Parathyroid adenoma (tissue), 2 donors: Measurements from ENCODE around the gene COQ8A.

ENCODE experiments used
- H2AFZ ChIP-seq: fragments of 300-600 bp; sonication (generic); one replicate; pipeline ENCODE4 v1.7.0; 2017; ENCODE audit warnings: antibody characterized with exemption, mild to moderate bottlenecking
- H3K27ac ChIP-seq: fragments of 300-600 bp; sonication (generic); one replicate; pipeline ENCODE4 v1.7.0; 2017
- H3K27me3 ChIP-seq: fragments of 300-600 bp; sonication (generic); one replicate; pipeline ENCODE4 v1.7.0; 2017; ENCODE audit warnings: low read length; ENCODE audit not compliant: control insufficient read depth, insufficient read depth
- H3K36me3 ChIP-seq: fragments of 300-600 bp; sonication (generic); one replicate; pipeline ENCODE4 v1.7.0; 2017; ENCODE audit warnings: low read length; ENCODE audit not compliant: control insufficient read depth, insufficient read depth
- H3K4me1 ChIP-seq: fragments of 300-600 bp; sonication (generic); one replicate; pipeline ENCODE4 v1.7.0; 2017; ENCODE audit warnings: control low read depth
- H3K4me2 ChIP-seq: fragments of 300-600 bp; sonication (generic); one replicate; pipeline ENCODE4 v1.7.0; 2017; ENCODE audit warnings: low read length
- H3K4me3 ChIP-seq: fragments of 300-600 bp; sonication (generic); one replicate; pipeline ENCODE4 v1.7.0; 2017; ENCODE audit warnings: low read depth, low read length
- H3K79me2 ChIP-seq: fragments of 300-600 bp; sonication (generic); one replicate; pipeline ENCODE4 v1.7.0; 2017; ENCODE audit warnings: control low read depth
- H3K9ac ChIP-seq: fragments of 300-600 bp; sonication (generic); one replicate; pipeline ENCODE4 v1.7.0; 2017; ENCODE audit warnings: mild to moderate bottlenecking
- H3K9me3 ChIP-seq: fragments of 300-600 bp; sonication (generic); one replicate; pipeline ENCODE4 v1.7.0; 2017; ENCODE audit warnings: low read length; ENCODE audit not compliant: control insufficient read depth
- TF ChIP-seq, protein P1 (sequence below): fragments of 300-600 bp; sonication (generic); IDR thresholded peaks from one replicate; pipeline ENCODE4 v1.7.0; 2017; ENCODE audit warnings: antibody characterized with exemption, mild to moderate bottlenecking
- donor health status: primary hyperparathyroidism.

Gene COQ8A

DNA sequence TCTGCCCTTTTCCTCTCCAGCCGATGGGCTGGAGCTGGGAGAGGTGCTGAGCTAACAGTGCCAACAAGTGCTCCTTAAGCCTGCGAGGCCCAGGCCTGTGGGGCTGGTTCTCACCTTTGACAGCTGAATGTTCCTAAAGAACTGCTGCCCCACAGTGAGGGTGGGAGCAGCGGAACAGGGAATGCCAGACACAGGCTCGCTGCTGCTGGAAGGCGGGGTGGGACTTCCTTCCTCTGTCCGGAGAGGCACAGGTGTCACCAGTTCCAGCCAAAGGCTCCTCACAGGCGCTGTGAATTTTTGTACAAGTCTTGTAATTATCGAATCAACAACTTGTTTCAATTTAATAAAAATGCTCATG, 47.1 kb downstream of the COQ8A start:
- Histone ChIP-seq H3K9me3 (no peaks in the 10 kb centered on the region), H3K4me2 (no peak overlapping the region), H3K27me3 (no peaks in the 10 kb centered on the region), H3K9ac (no peak overlapping the region), H3K4me3 (no peak overlapping the region), H3K36me3 (no peaks in the 10 kb centered on the region), H3K4me1 (peaks cover 4% of the 10 kb centered on the region), H3K27ac (no peak overlapping the region), H2AFZ (no peak overlapping the region), H3K79me2 (no peaks in the 10 kb centered on the region)
- TF ChIP-seq, protein P1, sequence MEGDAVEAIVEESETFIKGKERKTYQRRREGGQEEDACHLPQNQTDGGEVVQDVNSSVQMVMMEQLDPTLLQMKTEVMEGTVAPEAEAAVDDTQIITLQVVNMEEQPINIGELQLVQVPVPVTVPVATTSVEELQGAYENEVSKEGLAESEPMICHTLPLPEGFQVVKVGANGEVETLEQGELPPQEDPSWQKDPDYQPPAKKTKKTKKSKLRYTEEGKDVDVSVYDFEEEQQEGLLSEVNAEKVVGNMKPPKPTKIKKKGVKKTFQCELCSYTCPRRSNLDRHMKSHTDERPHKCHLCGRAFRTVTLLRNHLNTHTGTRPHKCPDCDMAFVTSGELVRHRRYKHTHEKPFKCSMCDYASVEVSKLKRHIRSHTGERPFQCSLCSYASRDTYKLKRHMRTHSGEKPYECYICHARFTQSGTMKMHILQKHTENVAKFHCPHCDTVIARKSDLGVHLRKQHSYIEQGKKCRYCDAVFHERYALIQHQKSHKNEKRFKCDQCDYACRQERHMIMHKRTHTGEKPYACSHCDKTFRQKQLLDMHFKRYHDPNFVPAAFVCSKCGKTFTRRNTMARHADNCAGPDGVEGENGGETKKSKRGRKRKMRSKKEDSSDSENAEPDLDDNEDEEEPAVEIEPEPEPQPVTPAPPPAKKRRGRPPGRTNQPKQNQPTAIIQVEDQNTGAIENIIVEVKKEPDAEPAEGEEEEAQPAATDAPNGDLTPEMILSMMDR = no peak

DNA sequence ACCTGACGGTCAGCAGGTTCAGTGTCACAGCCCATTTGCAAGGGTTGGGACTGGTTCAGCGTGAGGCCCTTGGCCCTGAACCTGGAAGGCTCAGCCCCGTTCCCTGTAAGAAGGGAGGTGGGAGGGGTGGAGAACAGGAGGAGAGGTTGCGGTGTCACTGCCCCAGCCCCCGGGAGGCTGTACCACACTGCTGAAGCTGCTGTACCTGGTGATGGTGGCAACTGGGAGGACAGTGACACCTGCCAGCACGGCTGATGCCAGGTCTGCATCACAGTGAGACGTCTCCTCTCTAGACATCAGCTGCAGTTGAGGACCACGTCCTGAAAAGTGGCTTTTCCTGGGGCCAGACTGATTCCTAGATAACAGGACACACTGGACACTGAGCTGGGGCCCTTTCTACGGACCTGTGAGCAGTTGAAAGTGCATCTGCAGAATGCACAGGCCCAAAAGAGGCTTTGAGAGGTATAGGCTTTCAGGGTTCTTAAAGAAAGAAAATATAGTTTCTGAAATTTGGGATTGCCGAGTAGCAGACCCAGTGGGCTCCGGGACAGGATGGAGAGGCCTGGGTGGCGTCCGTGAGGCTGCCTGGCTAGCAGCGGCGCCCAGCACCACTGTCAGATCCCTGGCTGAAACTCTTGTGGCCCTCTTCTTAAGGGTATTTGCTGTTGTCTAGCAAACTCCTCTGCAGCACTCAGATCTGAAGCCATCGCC, 47.7 kb downstream of the COQ8A start:
- TF ChIP-seq, protein P1 = no peak
- H3K9me3 ChIP-seq = no peaks in the 10 kb centered on the region
- peaks cover 4% of the 10 kb centered on the region for H3K4me1 ChIP-seq
- no peak overlapping the region for H3K27ac ChIP-seq
- no peak overlapping the region for H3K4me2 ChIP-seq
- no peaks in the 10 kb centered on the region for H3K79me2 ChIP-seq
- no peaks in the 10 kb centered on the region for H3K36me3 ChIP-seq
- no peak overlapping the region for H3K9ac ChIP-seq
- H3K27me3 ChIP-seq = no peaks in the 10 kb centered on the region
- H3K4me3 ChIP-seq = no peak overlapping the region
- H2AFZ ChIP-seq = no peak overlapping the region

DNA sequence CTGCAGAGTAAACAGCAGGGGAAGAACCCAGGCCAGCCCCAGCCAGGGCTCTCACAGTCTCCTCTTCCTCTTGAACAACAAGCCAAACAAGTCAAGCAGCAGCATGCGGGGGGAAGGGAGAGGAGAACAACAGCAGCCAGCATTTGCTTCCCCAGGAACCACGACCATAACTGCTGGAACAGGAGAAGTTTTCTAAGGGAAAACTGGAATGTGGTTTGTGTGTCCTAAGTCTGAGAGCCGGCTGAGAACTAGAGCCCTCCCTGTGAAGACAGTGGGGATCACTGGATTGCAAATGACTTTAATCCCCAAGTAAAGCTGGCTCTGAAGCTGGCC, 48.2 kb downstream of the COQ8A start:
- no peaks in the 10 kb centered on the region for H3K27me3 ChIP-seq
- peaks cover 4% of the 10 kb centered on the region for H3K4me1 ChIP-seq
- no peaks in the 10 kb centered on the region for H3K9me3 ChIP-seq
- H2AFZ ChIP-seq = no peak overlapping the region
- H3K4me3 ChIP-seq = no peak overlapping the region
- TF ChIP-seq, protein P1 = no peak
- no peaks in the 10 kb centered on the region for H3K36me3 ChIP-seq
- H3K4me2 ChIP-seq = no peak overlapping the region
- H3K79me2 ChIP-seq = no peaks in the 10 kb centered on the region
- no peak overlapping the region for H3K9ac ChIP-seq
- no peak overlapping the region for H3K27ac ChIP-seq

DNA sequence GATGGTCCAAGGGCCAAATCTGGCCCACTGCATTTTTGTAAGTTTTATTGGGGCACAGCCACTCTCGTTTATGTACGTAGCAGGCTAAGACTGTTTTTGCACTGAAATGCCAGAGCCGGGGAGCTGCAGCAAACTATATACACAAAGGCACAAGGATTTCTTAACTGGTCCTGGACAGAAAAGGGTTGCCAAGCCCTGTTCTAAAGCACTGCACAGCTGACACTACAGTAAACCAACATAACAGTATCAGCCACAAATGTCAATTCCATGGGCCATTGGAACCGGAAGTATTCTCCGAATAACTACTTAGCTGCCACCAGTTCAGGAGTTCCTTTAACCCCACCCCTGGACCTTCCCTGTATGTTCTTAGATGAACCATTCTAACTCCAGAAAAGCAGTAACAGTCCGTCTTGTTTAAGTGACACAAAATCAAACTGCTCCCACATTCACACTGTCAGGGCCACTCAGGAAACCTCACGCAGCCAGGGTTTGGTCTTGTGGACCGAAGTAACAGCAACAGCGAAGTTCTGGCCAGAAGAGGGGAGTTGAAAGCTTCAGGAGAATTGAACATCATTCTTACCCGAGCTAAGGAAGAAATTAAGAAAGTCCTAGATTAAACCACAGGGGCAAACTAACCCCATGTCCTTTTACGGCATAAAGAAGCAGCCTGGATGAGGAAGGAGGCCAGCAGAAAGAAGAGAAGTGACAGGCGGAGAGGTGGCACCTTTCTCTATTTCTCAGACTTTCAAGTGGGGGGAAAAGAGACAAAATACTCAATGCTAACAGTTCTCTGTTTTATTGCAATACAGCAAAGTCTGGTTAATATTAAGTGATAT, 49.2 kb downstream of the COQ8A start:
- Histone ChIP-seq H3K4me1 (peaks cover 4% of the 10 kb centered on the region), H3K4me2 (no peak overlapping the region), H3K27me3 (no peaks in the 10 kb centered on the region), H3K4me3 (no peak overlapping the region), H2AFZ (no peak overlapping the region), H3K79me2 (no peaks in the 10 kb centered on the region), H3K9ac (no peak overlapping the region), H3K27ac (peak overlapping the region; percentile 4), H3K36me3 (no peaks in the 10 kb centered on the region), H3K9me3 (no peaks in the 10 kb centered on the region)
- TF ChIP-seq, protein P1 = no peak
